ENCODE measurements around the gene CELF5.

Gene CELF5

DNA sequence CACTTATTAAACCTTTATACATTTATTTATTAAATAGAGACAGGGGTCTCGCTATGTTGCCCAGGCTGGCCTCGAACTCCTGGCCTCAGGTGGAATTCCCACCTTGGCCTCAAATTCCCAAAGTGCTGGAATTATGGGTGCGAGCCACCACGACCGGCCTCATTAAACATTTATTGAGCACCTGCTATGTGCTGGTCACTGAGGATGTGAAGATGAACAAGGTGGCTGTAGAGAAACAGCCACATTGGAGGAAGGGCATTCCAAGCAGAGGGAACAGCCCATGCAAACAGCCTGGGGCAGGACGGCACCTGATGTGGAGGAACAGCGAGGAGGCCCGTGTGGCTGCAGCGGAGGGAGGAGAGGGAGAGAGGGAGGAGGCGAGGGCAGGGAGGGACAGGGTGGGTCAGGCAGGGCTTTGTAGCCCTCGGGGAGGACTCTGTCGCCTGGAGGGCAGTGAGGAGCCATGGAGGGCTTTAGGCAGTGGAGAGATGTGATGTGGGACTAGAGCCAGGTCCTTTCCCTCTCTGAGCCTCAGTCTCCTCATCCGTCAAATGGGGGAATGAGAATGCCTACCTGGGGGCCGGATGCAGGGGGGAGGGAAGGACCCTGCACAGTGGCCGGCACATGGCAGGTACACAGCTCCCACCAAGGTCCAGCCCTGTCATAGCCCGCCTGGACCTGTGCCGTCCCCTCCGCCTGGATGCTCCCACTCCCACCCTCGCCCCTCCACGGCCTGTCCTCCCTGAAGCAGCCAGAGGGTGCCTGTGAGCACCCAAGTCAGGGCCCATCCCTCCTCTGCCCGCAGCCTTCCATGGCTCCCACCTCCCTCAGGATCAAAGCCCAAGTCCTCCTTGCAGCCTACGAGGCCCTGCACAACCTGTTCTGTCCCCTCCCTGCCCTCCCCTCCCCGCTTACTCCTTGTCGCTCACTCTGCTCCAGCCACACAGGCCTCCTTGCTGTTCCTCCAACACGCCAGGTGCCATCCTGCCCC is 120.4 kb downstream of the CELF5 start:
- DNase-seq (ENCODE audit: low read depth), result no peak

DNA sequence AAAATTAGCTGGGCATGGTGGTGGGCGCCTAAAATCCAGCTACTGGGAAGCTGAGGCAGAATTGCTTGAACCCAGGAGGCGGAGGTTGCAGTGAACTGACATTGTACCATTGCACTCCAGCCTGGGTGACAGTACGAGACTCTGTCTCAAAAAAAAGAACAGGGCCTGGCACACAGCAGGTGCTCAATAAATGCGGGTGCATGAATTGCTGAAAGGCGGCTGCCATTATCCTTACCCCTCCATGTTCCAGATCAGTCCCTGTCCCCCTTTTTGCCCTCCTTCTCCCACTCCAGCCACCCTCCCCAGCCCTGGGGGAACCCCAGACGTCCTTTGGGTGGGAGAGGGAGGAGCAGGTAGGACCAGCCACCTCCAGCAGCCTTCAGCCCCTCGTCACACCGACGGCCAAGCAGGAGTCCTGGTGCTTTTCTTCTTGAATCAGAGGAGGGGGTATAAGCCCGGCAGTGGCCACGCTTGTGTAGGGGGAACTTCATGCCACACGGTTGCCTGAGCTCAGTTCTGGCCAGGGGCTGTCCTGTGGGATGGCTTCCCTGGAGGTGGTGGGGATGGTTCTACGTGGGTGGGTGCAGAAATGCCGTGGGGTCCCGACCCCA is 121.5 kb downstream of the CELF5 start:
- no peak for DNase-seq (ENCODE audit: low read depth)
